Thoracic aorta (tissue), 2 donors: ENCODE measurements around the gene RTN4RL2. TPM values are rescaled to one million over a fixed set of nuclear protein-coding genes. Genes with fewer than 3 reads are reported as not detected.

Experiments
- ATAC-seq: fragments of 150-250 bp; one replicate; pipeline ENCODE4 v1.8.0; 2017; ENCODE audit warnings: low read depth; ENCODE audit not compliant: insufficient number of reproducible peaks, low FRiP score
- DNase-seq: peaks from one replicate; pipeline ENCODE4 v3.0.0-alpha.2; 2020; ENCODE audit warnings: low spot score
- H3K27ac ChIP-seq, 2 donors: fragments of 200-600 bp; sonication (generic); 1 replicate in 1 of 2; 2 replicates in 1 of 2; pipeline ENCODE4 v1.5.1; 2016; ENCODE audit warnings: mild to moderate bottlenecking in 2 of 2, moderate library complexity in 2 of 2
- H3K27me3 ChIP-seq: fragments of 200-600 bp; sonication (generic); replicated peaks from 2 replicates; pipeline ENCODE4 v1.6.0; 2016; ENCODE audit warnings: mild to moderate bottlenecking; ENCODE audit not compliant: insufficient read depth
- H3K36me3 ChIP-seq: fragments of 200-600 bp; sonication (generic); one replicate; pipeline ENCODE4 v1.5.1; 2016
- H3K4me1 ChIP-seq, 2 donors: fragments of 200-600 bp; sonication (generic); 1 replicate in 1 of 2; 2 replicates in 1 of 2; pipeline versions ENCODE4 v1.5.1 to v1.6.0; 2016; ENCODE audit warnings: low read depth in 2 of 2, mild to moderate bottlenecking in 1 of 2; ENCODE audit not compliant: control insufficient read depth in 1 of 2
- H3K4me3 ChIP-seq: fragments of 200-600 bp; sonication (generic); 2 replicates; pipeline ENCODE4 v1.5.1; 2016; ENCODE audit warnings: mild to moderate bottlenecking
- H3K9me3 ChIP-seq: fragments of 200-600 bp; sonication (generic); 2 replicates; pipeline ENCODE4 v1.5.1; 2016
- CTCF ChIP-seq: fragments of 200-600 bp; sonication (generic); IDR thresholded peaks from one replicate; pipeline ENCODE4 v1.5.1; 2019; ENCODE audit warnings: antibody characterized with exemption
- total RNA-seq, 2 donors: library from RNA; depleted of rRNA; stranded (reverse); fragments of >200 nt; gene quantifications; one replicate each; pipeline versions ENCODE4 v1.1.0 to v1.2.3, GENCODE V29; 2016

RTN4RL2 gene
- total RNA-seq, 2 donors from 2014 or later = 0.35 TPM; not detected in 1

- peaks cover 6 to 17% of the 10 kb centered on the region in 2 donors for H3K4me1 ChIP-seq
- no peak for DNase-seq
- H3K9me3 ChIP-seq = no peaks in the 10 kb centered on the region
- no peaks in the 10 kb centered on the region for H3K36me3 ChIP-seq
- peak overlapping the region; percentile 75 for H3K4me3 ChIP-seq
- peaks cover 4% of the 10 kb centered on the region for H3K27me3 ChIP-seq
- TF ChIP-seq CTCF = no peak
- no peak overlapping the region for H3K27ac ChIP-seq
- peak; percentile 40 for ATAC-seq
Observed at GRCh38 chr11:57476047-57476756, 15.9 kb downstream of the RTN4RL2 start.

DNA sequence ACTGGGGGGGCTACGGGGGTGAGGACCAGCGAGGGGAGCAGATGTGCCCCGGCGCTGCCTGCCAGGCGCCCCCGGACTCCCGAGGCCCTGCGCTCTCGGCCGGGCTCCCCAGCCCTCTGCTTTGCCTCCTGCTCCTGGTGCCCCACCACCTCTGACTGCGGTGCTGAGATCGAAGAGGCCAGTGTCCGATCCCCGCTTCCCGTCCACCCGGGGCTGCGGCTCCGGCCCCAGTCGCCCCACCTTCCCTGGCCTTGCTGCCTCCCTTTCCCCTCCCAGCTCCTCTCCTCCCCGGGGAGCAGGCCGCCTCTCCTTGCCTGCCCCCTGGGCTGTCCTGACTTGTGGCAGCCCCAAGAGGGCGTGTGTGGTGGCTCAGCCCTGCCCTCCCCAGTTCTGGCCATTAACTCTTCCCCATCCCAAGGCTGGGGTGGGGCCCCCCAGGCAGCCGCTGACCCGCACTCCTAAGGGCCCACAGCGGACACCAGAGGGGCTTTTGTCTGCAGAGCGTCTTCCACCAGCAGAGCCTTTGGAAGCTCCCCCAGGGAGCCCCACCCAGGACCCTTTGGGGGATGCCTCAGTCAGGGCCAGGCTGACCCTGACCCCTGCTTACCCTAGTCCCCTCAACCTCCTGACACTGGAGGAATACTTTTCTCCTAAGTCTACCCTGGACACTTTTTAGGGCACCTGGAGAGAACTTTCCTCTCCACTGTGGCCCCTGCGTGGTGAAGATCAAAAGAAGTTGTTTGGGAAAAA is 16.6 kb downstream of the RTN4RL2 start:
- H3K4me1 ChIP-seq = peaks cover 6 to 17% of the 10 kb centered on the region in 2 donors
- ATAC-seq = no peak
- H3K4me3 ChIP-seq = peak overlapping the region; percentile 75
- TF ChIP-seq CTCF = no peak
- no peaks in the 10 kb centered on the region for H3K9me3 ChIP-seq
- peaks cover 4% of the 10 kb centered on the region for H3K27me3 ChIP-seq
- no peak for DNase-seq
- no peak overlapping the region for H3K27ac ChIP-seq
- H3K36me3 ChIP-seq = no peaks in the 10 kb centered on the region

DNA sequence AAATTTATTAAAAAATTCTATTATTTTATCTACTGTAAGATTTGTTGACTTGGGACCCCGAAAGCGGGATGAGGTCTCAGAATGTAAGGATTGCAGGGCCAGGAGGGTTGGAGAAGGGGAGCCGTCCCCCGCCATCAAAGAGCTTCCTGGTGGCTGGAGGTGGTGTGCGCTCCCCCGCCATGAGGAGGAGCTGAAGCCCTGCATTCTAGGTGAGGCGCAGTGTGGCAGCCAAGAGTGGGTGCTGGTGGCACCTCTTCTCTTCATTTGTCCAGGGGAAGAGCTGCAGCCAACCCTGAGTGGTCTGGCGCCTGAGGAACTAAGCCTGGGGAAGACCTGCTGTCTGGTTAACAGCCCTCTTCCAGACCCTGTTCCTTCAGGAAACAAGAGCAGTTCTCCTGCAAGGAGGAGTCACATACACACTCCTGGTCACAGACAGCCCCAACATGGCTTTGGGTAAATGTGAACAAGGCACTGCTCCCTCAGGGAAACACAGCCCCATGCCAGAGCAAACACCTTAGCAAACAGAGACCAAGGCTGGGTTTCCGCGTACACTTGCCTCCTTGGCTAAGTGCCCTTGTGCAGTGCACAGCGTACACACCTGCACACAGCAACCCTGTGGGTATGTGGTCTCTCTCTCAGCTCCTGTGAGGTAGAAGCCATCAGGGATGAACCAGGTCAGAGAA is 17.3 kb downstream of the RTN4RL2 start:
- Histone ChIP-seq H3K27ac (no peak overlapping the region), H3K36me3 (no peaks in the 10 kb centered on the region), H3K9me3 (no peaks in the 10 kb centered on the region), H3K4me3 (no peak overlapping the region), H3K4me1 (peaks cover 6 to 21% of the 10 kb centered on the region in 2 donors), H3K27me3 (peaks cover 10% of the 10 kb centered on the region)
- no peak for TF ChIP-seq CTCF
- ATAC-seq = no peak
- no peak for DNase-seq

DNA sequence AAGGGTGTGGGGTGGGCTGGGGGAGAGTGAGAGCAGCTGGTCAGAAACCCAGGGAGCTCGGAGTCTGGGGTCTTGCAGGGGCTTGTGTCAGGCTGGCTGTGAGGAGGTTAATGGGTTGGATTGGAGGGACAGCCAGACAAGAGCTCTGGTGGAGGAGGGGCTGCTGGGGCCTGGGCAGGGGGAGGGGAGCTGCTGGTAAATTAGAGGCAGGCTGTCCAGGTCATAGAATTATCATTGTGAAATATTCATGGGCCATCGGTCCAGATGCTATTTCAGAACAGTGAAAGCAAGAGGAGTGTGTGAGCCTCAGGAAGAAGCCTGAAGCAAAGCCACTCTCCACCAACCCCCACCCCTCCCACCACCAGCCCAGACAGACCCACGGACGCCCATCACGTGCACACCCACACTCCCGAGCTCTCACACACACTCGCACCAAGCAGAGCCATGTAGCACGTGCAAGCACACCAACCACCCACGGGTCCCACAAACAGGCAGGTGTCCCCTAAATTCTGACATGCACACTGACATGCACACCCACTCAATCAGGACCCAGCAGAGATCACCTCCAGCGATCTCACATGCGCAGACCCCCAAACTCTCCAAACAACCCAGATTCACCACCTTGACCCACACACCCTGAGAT is 18.8 kb downstream of the RTN4RL2 start:
- Histone ChIP-seq H3K4me1 (peaks cover 12 to 28% of the 10 kb centered on the region in 2 donors), H3K36me3 (no peaks in the 10 kb centered on the region), H3K4me3 (no peak overlapping the region), H3K27me3 (peaks cover 10% of the 10 kb centered on the region), H3K9me3 (no peaks in the 10 kb centered on the region), H3K27ac (no peak overlapping the region)
- ATAC-seq (no peak), DNase-seq (no peak)
- TF ChIP-seq CTCF = no peak
